OCI-LY7 (cell line): ENCODE measurements around the gene KRT13. TPM values are rescaled to one million over a fixed set of nuclear protein-coding genes. Genes with fewer than 3 reads are reported as not detected.

Source experiments
- BruUV-seq: library from RNA; stranded (reverse); fragments of 400-500 nt; replicated peaks from 2 replicates; lab custom pipeline; 2021; lab: Mats Ljungman, UMichigan
- CTCF ChIA-PET: fragments of 300-600 bp; sonication (Branson Sonifier 250); formaldehyde crosslinking; loops from one replicate; lab custom pipeline; 2022; ENCODE audit warnings: antibody characterized with exemption; ENCODE audit not compliant: unreplicated experiment; lab: Charles Lee
- POLR2A ChIA-PET: fragments of 300-600 bp; sonication (Branson Sonifier 250); formaldehyde crosslinking; loops from one replicate; lab custom pipeline; 2022; ENCODE audit warnings: antibody characterized with exemption; lab: Charles Lee
- DNase-seq: peaks from one replicate; pipeline ENCODE4 v3.0.0-alpha.2; 2015; ENCODE audit warnings: low spot score
- H2AFZ ChIP-seq: fragments of 200-600 bp; sonication (generic), shearing (Covaris generic); 2 replicates; pipeline ENCODE4 v1.6.1; 2014; ENCODE audit warnings: mild to moderate bottlenecking, antibody characterized with exemption, low read length, moderate library complexity
- H3K27ac ChIP-seq: fragments of 200-600 bp; sonication (generic); 2 replicates; pipeline ENCODE4 v1.5.1; 2014; ENCODE audit warnings: mixed run types, low read depth, mild to moderate bottlenecking, moderate library complexity, low read length, inconsistent platforms; ENCODE audit not compliant: poor library complexity, severe bottlenecking
- H3K36me3 ChIP-seq: fragments of 200-600 bp; sonication (generic); 2 replicates; pipeline ENCODE4 v1.6.1; 2014; ENCODE audit warnings: mild to moderate bottlenecking, antibody characterized with exemption, low read length, moderate library complexity, mixed read lengths; ENCODE audit not compliant: insufficient read depth
- H3K4me1 ChIP-seq: fragments of 200-600 bp; sonication (generic); 2 replicates; pipeline ENCODE4 v1.5.1; 2014; ENCODE audit warnings: mild to moderate bottlenecking, low read length; ENCODE audit not compliant: insufficient read depth, poor library complexity, severe bottlenecking
- H3K4me2 ChIP-seq: fragments of 200-600 bp; sonication (generic); 2 replicates; pipeline ENCODE4 v1.6.1; 2014; ENCODE audit warnings: mild to moderate bottlenecking, low read length
- H3K4me3 ChIP-seq: fragments of 200-600 bp; sonication (generic); 2 replicates; pipeline ENCODE4 v1.5.1; 2014; ENCODE audit warnings: mild to moderate bottlenecking, low read depth, low read length; ENCODE audit not compliant: poor library complexity, severe bottlenecking
- H3K79me2 ChIP-seq: fragments of 200-600 bp; sonication (generic); 2 replicates; pipeline ENCODE4 v1.6.1; 2016; ENCODE audit warnings: low read depth, mild to moderate bottlenecking, low read length, moderate library complexity, mixed read lengths; ENCODE audit not compliant: insufficient read depth
- H3K9me2 ChIP-seq: fragments of 200-600 bp; sonication (generic); 2 replicates; pipeline ENCODE4 v1.6.1; 2016; ENCODE audit warnings: mild to moderate bottlenecking, low read length, mixed read lengths; ENCODE audit not compliant: insufficient read depth
- H3K9me3 ChIP-seq: fragments of 200-600 bp; sonication (generic); 2 replicates; pipeline ENCODE4 v1.6.1; 2014; ENCODE audit warnings: mild to moderate bottlenecking, mixed run types, low read length, mixed read lengths
- H4K20me1 ChIP-seq: fragments of 200-600 bp; sonication (generic); 2 replicates; pipeline ENCODE4 v1.6.1; 2014; ENCODE audit warnings: mild to moderate bottlenecking, antibody characterized with exemption, low read length, moderate library complexity, mixed read lengths; ENCODE audit not compliant: insufficient read depth
- EZH2phosphoT487 ChIP-seq: fragments of 200-600 bp; sonication (generic); IDR thresholded peaks from 2 replicates; pipeline ENCODE4 v1.6.1; 2018; ENCODE audit warnings: low read depth, borderline replicate concordance, mild to moderate bottlenecking, mixed run types, antibody characterized with exemption, low read length, moderate library complexity, mixed read lengths
- intact Hi-C: fragments of 100-400 bp; cut with micrococcal nuclease; formaldehyde crosslinking; loops from one replicate; pipeline ENCODE4 v1.10.0; 2022; ENCODE audit not compliant: unreplicated experiment
- total RNA-seq, 2 experiments: library from RNA; depleted of rRNA in 1 of 2; stranded (reverse); fragments of >200 nt in 1 of 2; shearing (Covaris generic) in 1 of 2; gene quantifications; 2 replicates each; pipeline ENCODE4 v1.2.3, GENCODE V29; 2014 to 2022
- TF ChIP-seq, protein P1 (sequence below): fragments of 200-600 bp; sonication (generic); conservative IDR thresholded peaks from 2 replicates; pipeline ENCODE4 v1.5.1; 2014; ENCODE audit warnings: mild to moderate bottlenecking, antibody characterized with exemption, low read length, moderate library complexity, mixed read lengths

Gene KRT13
- total RNA-seq, 2 experiments from 2014 or later = not detected

DNA sequence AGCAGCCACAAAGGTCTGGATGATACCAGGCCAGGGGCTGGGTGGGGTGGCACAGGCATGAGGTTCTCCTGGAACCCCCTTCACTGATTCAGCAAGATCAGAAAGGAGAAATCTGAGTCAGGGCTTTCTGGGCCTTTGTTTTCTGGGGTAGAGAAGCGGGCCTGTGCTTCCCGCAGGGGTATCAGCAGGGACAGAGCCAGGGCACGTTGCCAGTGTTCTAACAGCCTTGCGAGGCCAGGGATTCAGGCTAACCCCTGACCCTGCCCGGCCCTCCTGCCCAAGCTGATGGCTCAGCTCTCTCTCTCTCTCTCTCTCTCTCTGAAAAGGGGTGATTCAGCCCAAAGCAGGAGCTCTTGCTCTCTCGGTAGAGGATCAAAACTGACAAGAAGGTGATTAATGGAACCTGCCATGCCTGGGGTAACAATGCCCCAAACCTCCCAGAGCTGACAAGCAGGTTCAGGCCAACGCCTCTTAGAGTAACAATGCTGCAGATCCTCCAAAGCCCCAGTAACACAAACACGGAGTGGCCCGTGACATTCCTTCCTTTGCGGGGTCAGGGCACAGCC lies 2.0 kb upstream of the KRT13 start:
- no TSS peak for BruUV-seq
- intact Hi-C loops = no loop called here
- Histone ChIP-seq H3K4me1 (no peaks in the 10 kb centered on the region), H3K4me3 (no peak overlapping the region), H3K27ac (no peak overlapping the region), H3K4me2 (no peak overlapping the region), H3K79me2 (no peaks in the 10 kb centered on the region), H3K36me3 (no peaks in the 10 kb centered on the region), H4K20me1 (no peaks in the 10 kb centered on the region), H2AFZ (no peak overlapping the region), H3K9me2 (no peaks in the 10 kb centered on the region), H3K9me3 (no peaks in the 10 kb centered on the region)
- ChIA-PET CTCF (no interaction called here), POLR2A (no interaction called here)
- DNase-seq = no peak
- TF ChIP-seq, protein P1, sequence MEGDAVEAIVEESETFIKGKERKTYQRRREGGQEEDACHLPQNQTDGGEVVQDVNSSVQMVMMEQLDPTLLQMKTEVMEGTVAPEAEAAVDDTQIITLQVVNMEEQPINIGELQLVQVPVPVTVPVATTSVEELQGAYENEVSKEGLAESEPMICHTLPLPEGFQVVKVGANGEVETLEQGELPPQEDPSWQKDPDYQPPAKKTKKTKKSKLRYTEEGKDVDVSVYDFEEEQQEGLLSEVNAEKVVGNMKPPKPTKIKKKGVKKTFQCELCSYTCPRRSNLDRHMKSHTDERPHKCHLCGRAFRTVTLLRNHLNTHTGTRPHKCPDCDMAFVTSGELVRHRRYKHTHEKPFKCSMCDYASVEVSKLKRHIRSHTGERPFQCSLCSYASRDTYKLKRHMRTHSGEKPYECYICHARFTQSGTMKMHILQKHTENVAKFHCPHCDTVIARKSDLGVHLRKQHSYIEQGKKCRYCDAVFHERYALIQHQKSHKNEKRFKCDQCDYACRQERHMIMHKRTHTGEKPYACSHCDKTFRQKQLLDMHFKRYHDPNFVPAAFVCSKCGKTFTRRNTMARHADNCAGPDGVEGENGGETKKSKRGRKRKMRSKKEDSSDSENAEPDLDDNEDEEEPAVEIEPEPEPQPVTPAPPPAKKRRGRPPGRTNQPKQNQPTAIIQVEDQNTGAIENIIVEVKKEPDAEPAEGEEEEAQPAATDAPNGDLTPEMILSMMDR = no peak
- no peak for TF ChIP-seq EZH2phosphoT487

DNA sequence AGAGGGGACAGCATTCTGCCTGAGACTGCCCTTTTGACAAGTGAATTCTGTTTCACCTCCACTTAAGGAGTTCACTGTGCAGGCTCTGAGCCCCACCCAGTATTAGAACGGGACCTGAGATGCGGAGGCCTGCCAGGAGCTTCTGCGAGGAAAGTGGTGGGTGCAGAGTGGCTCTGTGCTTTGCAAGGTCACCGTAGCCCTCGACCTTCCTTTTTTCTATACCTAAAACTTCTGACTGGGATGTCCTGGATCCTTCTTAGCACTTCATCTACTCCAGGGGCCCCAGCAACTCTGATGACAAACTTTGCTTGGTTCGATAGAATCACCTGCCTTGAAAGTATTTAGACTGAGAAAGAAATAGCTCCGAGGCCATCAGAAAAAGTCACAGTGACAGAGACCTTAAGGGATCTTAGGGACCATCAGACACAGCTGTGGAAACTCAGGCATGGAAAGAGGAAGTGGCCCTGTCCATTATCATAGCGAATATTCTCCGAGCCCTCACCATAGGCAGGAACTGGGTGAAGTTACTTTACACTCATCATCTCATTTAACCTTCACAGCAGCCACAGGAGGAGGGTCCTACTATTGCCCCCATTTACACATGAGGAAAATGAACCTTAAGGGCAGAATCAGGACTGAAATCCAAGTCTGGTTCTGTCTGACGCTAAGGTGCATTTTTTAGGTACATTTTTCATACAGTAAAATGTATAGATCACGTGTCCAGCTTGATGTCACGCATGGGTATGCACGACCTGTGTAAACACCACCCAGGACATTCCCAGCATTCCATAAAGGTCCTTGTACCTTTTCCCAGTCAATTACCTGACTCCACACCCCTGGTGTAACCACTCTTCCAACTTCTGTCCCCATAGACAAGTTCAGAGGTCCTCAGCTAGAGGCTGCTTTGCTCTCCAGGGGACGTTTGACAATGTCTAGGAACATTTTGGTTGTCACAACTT lies 676 bp upstream of the KRT13 start:
- POLR2A ChIA-PET = no interaction called here
- no peaks in the 10 kb centered on the region for H3K9me2 ChIP-seq
- no peak overlapping the region for H3K4me3 ChIP-seq
- peak; percentile 28 for DNase-seq
- TF ChIP-seq, protein P1 = no peak
- H3K9me3 ChIP-seq = no peaks in the 10 kb centered on the region
- intact Hi-C loops = no loop called here
- no TSS peak for BruUV-seq
- H3K79me2 ChIP-seq = no peaks in the 10 kb centered on the region
- no peak overlapping the region for H2AFZ ChIP-seq
- CTCF ChIA-PET = no interaction called here
- H3K4me1 ChIP-seq = no peaks in the 10 kb centered on the region
- no peak overlapping the region for H3K27ac ChIP-seq
- no peaks in the 10 kb centered on the region for H3K36me3 ChIP-seq
- no peaks in the 10 kb centered on the region for H4K20me1 ChIP-seq
- H3K4me2 ChIP-seq = no peak overlapping the region
